DMS53 (cell line): ENCODE results near the gene MLLT11.

Experiments used
- DNase-seq: peaks from one replicate; lab custom pipeline; 2025; lab: John Stamatoyannopoulos, UW

Gene MLLT11, protein sequence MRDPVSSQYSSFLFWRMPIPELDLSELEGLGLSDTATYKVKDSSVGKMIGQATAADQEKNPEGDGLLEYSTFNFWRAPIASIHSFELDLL

DNA sequence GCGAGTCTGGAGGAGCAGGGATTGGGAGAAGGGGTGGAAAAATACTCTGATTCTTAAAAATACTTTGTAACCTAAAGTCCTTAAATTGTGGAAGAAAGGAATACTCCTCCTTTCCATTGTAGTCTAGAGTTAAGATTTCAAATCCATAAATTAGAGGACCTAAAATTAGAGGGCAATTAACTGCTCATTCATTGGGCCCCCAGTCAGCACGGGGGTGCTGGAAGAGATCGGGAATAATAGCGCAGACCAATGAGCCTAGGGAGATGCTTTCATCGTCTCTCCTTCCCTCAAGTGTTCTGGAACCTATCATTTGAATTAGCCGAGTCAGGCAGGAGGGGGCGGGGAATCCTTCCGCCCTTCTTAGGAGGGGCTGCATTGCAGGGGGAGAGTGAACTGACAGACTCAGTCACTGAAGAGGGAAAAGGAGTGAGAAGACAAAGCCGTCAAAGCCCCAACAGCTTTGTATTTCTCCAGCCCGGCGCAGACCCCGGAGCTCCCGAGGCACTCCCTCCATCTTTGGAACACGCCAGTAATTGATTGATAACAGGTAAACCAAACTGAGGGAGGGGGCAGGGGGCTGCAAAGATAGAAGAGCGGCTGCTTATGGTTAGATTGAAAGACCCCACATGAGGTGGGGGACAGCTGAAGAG lies at the start of gene MLLT11:
Gene MLLT11 (plus strand): TSS at position 391 of the 650 bp plus-strand sequence. CDS start 6,828 bp downstream, outside the sequence.
- peak; percentile 81 for DNase-seq

DNA sequence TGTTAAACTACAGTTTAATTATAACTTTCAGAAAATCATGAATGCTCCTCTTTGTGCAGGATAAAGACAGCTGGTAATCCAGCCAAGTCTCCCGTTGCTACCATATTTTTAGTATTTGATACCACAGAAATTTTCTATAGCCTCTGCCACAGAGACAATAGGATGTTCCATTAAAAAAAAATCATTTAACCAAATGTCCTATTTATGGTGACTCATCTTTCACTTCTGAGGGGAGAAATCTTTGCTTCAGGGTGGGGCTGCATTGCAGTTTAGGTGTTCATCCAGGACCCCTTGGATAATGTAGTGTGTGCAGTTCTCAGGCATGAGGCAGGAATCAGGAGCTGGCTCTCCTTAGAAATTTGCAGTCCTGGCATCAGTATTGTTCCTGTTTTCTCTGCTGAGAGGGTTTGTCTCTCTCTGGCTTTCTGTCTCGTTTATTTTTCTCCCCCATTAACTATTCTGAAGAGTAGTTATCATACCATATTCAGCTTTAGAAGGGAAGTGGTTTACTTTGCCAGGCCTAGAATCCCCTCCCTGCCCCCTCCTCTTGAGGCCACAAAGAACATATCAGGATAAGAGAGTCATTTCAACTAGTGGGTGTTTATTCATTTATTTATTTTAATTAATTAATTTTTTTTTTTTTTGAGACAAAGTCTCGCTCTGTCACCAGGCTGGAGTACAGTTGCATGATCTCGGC lies 48.9 kb upstream of the MLLT11 start:
- DNase-seq: no peak

DNA sequence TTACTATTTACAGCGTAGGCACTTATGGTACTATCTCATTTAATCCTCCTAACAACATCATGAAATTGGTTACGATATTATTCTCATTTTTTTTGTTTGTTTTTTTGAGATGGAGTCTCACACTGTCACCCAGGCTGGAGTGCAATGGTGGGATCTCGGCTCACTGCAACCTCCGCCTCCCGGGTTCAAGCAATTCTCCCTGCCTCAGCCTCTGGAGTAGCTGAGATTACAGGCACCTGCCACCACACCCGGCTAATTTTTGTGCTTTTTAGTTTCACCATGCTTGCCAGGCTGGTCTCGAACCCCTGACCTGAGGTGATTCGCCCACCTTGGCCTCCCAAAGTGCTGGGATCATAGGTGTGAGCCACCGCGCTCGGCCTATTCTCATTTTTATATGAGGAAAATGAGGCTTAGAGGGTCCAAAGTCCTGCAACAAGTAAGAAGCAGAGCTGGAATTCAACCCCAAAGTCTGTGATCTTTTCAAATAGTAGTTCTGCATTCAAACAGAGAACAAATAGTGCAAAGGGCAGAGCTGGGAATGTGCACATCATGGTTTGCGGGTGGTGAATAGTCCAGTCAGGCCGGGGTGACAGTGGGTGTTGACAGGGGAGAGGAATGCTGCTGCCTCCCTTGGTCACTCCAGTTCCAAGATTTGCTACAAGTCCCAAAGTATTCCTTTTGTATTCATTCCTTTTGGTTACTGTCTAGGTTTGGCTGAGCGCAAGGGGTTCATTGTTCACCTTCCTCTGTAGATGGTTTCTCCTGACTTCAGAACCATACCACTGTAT lies 47.3 kb upstream of the MLLT11 start:
- no peak for DNase-seq

DNA sequence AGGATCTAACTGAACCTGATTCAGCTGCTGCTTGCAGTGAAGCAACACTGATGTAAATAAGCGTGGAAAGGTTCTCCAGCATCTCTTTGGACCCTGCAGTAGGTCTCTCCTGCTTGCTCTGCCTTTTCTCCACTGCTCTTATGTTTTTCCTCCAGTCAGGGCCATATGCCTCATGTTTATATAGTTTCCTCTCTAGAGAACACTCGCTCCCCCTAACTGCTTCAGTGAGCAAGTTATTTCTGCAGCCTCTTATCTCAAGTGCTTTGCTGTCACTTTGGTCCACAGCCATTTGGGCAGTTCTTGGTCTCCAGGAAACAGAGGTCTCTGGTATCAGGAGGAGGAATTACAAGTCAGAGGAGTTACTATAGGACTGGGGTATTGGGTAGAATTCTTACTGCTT lies 46.7 kb upstream of the MLLT11 start:
- DNase-seq: peak; percentile 38

DNA sequence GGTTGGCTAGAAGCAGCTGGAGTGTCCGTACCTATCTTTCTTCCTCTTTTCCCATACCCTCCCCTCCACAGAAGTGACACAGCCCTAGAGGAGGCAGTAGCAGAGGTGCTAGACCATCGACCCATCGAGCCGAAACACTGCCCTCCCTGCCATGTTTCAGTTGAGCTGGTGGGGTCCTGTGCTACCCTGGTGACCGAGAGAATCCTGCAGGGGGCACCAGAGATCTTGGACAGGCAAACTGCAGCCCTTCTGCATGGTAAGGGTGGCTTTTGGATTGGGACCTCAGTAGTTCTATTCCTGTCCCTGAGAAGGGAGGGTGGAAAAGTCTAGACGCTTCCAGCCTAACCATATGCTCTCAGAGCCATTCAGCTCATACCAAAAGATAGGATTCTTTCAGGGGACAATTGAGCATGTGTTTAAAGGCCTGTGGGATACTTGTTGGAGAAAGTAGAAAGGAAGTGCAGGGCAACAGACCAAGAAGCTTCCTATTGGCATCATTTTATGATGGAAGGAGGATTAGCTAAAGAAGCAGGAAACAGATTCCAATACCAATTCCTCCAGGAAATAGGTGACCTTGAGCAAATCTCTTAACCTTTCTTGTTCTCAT lies 35.6 kb upstream of the MLLT11 start:
- peak; percentile 82 for DNase-seq

DNA sequence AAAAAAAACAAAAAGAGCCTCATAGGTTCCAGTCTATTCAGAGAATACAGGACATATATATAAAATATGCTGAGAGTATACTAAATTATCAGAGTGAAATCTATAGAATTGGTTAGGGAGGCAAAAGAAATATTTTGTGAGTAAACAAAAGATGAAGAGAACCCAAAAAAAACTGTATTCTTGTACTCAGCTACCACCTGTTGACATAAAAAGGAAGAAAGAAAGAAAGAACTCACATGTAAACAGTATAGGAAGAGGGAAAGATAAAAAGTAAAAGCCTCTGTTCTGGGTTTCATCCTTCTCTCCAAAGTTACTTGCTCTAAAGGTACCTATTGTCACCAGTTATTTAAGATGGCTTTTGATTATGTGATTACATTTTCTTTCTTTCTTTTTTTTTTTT lies 33.7 kb upstream of the MLLT11 start:
- no peak for DNase-seq

DNA sequence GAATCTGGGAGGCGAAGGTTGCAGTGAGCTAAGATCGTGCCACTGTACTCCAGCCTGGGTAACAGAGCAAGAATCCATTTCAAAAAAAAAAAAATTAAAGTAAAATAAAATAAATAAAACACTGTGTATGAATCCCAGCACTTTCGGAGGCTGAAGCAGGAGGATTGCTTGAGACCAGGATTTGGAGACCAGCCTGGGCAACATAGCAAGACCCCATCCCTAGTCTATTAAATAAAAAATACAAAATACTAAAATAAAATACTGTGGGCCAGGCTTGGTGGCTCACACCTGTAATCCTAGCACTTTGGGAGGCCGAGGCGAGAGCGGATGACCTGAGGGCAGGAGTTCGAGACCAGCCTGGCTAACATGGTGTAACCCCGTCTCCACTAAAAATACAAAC lies 28.0 kb upstream of the MLLT11 start:
- no peak for DNase-seq

DNA sequence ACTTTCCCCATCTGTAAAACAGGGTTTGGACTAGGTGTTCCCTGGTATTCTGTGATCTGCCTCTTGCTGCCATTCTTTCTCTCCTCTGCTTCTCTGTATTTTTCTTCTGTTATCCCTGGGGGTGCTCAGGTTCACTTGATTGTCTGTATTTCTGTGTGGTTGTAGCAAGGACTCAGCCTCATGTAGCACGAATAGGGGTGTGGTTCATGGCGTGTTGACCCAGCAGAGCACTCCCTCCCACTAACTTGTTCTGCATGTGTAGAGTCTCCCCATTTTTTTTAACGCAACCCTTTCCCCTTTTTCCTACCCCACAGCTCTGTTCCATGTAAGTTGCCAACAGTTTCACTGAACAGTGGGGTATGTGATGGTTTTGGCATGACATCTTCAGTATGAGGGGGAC lies 25.0 kb upstream of the MLLT11 start:
- no peak for DNase-seq

DNA sequence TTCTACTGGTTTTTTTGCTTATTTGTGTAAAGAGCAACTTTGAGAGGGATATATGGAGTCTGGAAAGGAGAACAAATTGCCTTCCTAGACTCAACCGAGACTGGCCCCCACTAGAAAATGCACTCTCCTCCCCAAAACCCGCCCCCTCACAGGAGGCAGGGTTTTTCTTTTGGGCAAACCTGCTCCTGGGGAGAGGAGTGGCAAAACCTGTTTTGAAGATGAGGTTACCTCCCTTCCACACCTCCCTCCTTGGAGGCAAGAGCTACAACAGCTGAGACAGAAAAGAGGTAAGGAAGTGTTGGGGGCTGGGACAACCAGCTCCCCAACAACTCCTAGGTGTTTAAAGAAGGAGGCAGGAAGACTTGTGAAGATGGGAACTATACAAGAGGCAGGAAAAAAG lies 23.8 kb upstream of the MLLT11 start, which contains the start of gene BNIPL:
Gene BNIPL (plus strand): TSS at position 231 of the 400 bp plus-strand sequence. CDS start 140 bp downstream, at position 371.
- no peak for DNase-seq

DNA sequence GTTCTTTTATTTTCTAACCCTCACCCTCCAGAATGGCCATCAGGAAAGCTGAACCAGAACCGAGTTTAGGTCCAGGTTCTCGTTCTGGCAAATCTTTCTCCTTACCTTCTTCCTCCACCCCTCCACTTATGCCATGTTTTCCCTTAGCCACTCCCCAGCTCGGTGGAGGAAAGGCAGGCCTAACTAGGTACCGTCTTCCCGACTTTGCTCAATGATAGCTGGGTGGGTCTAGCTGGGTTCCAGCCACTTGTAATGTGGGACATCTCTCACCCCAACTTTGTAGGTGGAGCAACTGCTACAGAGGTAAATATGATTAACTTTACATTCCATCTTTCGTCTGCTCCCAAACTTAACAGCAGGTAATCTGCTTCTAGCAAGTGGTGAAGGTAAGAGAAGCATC lies 23.2 kb upstream of the MLLT11 start:
- no peak for DNase-seq

DNA sequence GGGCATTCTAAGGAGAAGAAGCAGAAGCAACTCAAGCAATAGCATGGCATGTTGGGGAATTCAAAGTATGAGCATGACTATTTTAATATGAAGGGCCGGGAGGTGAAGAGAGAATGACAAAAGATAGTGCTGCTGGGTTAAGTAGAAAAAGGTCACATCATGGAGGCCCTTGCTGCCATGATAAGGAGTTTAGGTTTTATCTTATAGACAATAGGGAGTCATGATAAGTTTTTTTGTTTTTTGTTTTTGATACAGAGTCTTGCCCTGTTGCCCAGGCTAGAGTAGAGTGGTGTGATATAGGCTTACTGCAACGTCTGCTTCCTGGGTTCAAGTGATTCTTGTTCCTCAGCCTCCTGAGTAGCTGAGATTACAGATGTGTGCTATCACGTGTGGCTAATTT lies 20.7 kb upstream of the MLLT11 start:
- DNase-seq: no peak

DNA sequence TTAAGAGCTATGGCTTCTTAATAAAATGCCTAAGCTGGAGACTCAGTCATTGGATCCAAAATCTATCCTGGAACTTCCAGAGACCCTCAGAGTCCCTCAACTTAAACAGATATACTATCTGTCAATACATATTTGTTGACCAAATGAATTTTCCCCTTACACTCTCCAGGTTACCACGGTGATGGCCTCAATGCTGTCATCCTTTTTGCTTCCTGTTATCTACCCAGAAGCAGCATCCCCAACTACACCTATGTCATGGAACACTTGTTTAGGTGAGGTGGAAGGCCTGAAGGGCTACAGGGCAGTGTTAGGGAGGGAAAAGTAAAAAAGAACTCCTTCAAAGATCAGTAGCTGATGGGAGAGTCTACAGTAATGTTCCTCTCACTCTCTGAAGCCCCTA lies 17.0 kb upstream of the MLLT11 start:
- peak; percentile 63 for DNase-seq

DNA sequence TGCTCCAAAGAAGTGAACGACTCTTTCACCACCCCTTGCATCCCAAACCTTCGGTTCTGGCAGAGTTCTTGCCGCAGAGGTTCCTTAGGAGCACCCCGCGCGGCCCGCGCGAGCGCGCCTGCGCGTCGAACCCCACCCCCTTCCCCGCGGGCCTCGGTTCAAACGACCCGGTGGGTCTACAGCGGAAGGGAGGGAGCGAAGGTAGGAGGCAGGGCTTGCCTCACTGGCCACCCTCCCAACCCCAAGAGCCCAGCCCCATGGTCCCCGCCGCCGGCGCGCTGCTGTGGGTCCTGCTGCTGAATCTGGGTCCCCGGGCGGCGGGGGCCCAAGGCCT lies 12.6 kb upstream of the MLLT11 start, which contains the start of gene C1orf56:
Gene C1orf56 (plus strand): TSS at position 161 of the 334 bp plus-strand sequence. CDS start 97 bp downstream, at position 258.
- DNase-seq: peak; percentile 82

DNA sequence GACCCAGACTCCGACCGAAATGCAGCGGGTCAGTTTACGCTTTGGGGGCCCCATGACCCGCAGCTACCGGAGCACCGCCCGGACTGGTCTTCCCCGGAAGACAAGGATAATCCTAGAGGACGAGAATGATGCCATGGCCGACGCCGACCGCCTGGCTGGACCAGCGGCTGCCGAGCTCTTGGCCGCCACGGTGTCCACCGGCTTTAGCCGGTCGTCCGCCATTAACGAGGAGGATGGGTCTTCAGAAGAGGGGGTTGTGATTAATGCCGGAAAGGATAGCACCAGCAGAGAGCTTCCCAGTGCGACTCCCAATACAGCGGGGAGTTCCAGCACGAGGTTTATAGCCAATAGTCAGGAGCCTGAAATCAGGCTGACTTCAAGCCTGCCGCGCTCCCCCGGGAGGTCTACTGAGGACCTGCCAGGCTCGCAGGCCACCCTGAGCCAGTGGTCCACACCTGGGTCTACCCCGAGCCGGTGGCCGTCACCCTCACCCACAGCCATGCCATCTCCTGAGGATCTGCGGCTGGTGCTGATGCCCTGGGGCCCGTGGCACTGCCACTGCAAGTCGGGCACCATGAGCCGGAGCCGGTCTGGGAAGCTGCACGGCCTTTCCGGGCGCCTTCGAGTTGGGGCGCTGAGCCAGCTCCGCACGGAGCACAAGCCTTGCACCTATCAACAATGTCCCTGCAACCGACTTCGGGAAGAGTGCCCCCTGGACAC lies 12.1 kb upstream of the MLLT11 start:
- DNase-seq: peak; percentile 79

DNA sequence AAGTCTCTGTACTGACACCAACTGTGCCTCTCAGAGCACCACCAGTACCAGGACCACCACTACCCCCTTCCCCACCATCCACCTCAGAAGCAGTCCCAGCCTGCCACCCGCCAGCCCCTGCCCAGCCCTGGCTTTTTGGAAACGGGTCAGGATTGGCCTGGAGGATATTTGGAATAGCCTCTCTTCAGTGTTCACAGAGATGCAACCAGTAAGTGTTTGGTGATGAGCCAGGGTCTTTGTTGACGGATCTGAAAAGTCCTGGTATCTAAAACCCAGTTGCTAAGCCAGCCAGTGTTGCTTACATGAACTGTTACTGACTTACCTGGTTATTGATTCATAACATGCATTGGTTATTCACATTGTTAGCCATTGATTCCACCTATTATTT lies 11.6 kb upstream of the MLLT11 start:
- DNase-seq: peak; percentile 53

DNA sequence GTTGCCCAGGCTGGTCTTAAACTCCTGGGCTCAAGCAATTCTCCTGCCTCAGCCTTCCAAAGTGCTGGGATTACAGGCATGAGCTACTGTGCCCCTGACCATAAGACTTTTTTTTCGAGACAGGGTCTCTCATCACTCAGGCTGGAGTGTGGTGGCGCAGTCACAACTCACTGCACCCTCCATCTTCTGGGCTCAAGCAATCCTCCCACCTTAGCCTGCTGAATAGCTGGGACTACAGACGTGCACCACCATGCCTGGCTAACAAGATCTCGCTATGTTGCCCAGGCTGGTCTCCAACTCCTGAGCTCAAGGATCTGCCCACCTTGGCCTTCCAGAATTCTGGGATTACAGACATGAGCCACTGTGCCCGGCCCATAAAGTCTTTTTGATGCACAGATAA lies 10.7 kb upstream of the MLLT11 start:
- DNase-seq: no peak

DNA sequence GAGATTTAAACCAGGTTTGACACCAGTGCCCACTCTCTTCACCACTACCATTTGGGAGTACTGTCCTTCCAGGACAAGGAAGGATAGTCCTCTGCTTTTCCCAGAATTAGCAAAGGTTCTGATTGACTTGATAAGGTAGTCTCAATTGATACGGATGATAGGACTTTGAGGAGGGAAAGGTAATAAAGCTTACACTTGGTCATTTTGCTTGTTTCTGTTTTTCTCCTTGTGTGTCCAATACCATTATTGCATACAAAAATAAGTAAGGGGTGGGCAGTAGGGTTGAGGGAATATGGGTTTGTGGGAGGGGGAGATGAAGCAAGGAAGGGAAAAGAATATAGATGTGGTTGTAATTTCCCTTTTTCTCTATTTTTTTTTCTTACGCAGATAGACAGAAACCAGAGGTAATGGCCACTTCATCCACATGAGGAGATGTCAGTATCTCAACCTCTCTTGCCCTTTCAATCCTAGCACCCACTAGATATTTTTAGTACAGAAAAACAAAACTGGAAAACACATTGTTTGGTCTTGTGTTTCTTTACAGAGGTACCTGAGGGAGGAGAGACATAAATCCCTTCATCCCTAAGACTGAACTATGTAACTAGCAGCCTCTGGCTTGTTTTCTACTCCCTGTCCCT lies 10.0 kb upstream of the MLLT11 start:
- peak; percentile 20 for DNase-seq

DNA sequence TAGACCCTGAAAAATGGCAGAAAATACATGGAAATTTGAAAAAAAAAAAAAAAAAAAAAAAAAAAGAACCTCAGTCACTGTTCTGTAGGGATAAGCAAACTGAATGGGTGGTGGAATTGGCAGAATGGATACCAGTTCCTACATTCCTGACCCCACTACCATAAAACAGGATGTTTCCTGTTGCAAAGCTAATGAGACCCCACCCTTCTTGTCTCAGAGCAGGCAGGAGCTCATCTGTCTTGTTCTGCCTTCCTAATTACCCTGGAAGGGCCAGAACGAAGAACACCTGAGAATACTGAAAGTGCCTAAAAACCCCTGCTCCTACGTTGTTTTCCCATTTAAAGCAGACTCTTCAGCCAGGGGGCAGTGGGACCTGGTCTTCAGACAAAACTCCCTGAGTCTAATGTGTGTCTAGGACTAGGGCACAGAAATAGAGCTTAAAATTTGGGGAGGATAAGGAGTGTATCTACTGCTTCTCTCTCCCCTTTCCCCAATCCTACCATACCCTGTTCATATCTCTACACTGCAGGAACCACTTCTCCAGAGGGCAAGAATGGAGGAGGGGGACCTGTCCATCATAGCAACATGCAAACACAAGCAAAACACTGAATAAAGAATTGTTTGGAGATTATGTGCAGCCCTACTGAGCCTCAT lies 8.7 kb upstream of the MLLT11 start:
- DNase-seq: peak; percentile 15

DNA sequence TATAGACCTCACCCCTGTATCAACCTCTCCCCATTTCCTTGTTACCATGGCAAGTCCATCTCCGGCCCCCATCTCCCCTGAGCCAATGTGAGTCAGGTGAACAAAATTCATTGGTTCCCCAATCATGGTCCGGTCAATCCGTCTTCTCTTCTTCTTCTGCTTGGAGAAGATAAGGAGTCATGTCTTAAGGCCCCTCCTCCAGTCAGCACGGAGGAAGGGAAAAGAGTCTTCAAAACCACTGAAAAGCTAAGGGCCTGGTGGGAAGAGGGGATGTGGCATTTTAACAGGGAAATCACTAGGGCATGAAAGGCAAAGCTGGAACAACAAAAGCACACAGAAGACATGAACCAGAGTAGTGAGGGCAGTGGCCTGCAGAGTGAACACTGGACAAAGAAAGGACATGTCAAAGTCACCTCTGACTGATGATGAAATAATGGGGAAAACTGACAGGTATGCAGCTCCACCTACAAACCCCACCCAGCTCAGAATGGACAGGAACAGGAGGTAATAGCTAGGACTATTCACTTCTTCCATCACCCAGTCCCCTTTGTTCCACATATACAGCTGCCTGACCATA lies 5.1 kb upstream of the MLLT11 start:
- DNase-seq: no peak

DNA sequence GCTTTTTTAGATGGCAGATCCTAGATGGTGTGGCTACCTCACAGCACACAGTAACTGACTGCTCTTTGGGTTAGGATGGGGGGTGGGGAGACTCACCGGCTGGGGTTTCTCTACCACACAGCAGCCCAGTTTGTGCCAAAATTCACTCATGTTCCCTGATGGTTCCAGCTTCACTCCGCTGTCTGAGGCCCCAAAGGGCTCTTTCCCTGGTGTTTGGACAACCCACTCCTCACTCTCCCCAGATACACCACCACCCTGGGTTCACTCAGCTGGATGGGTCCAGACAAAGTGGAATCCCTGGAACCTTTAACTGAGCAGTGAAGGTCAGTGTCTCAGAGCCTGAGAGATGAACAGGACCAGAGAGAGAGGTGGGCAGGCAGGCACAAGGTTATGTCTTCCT lies 4.6 kb upstream of the MLLT11 start:
- no peak for DNase-seq
